WTC11 (cell line): ENCODE data around the gene SHTN1. TPM values are rescaled to one million over a fixed set of nuclear protein-coding genes. Genes with fewer than 3 reads are reported as not detected.

Experiments
- ATAC-seq: fragments of 200-7000 bp; cut with Tn5 transposase; 2 replicates; pipeline ENCODE4 v1.10.0; 2021; ENCODE audit warnings: mild to moderate bottlenecking, moderate library complexity
- CTCF ChIA-PET: fragments of 300-600 bp; sonication (Branson Sonifier 250); formaldehyde crosslinking; loops from one replicate; lab custom pipeline; 2021; ENCODE audit warnings: antibody characterized with exemption; lab: Charles Lee
- POLR2A ChIA-PET: fragments of 350-600 bp; sonication (Branson Sonifier 250); formaldehyde crosslinking; loops from one replicate; lab custom pipeline; 2021; ENCODE audit warnings: antibody characterized with exemption; lab: Charles Lee
- DNase-seq: peaks from one replicate; pipeline ENCODE4 v3.0.0; 2021; ENCODE audit warnings: low spot score
- H3K27ac Mint-ChIP-seq: 2 replicates; pipeline ENCODE4 v1.8.0; 2021; ENCODE audit warnings: mixed read lengths
- H3K27me3 Mint-ChIP-seq: 2 replicates; pipeline ENCODE4 v1.8.0; 2021; ENCODE audit warnings: low read depth, mild to moderate bottlenecking, moderate library complexity, mixed read lengths
- H3K36me3 Mint-ChIP-seq: 2 replicates; pipeline ENCODE4 v1.8.0; 2021; ENCODE audit warnings: mixed read lengths
- H3K4me1 Mint-ChIP-seq: 2 replicates; pipeline ENCODE4 v1.8.0; 2022; ENCODE audit warnings: mixed read lengths
- H3K4me3 Mint-ChIP-seq: 2 replicates; pipeline ENCODE4 v1.8.0; 2021; ENCODE audit warnings: mild to moderate bottlenecking, moderate library complexity, mixed read lengths
- H3K9me3 Mint-ChIP-seq: 2 replicates; pipeline ENCODE4 v1.8.0; 2021; ENCODE audit warnings: mixed read lengths
- ESRRA ChIP-seq: sonication (generic); formaldehyde crosslinking; IDR thresholded peaks from 2 replicates; pipeline ENCODE4 v1.8.1; 2022; ENCODE audit warnings: mild to moderate bottlenecking, missing genetic modification reagents, borderline replicate concordance
- JUN ChIP-seq: sonication (generic); formaldehyde crosslinking; IDR thresholded peaks from 2 replicates; pipeline ENCODE4 v1.8.0; 2023; ENCODE audit warnings: mild to moderate bottlenecking, missing genetic modification reagents
- NFE2L1 ChIP-seq: sonication (generic); formaldehyde crosslinking; IDR thresholded peaks from 2 replicates; pipeline ENCODE4 v1.8.1; 2023; ENCODE audit warnings: missing genetic modification reagents
- OVOL2 ChIP-seq: fragments of 250-450 bp; sonication (Bioruptor Pico); IDR thresholded peaks from 2 replicates; pipeline ENCODE4 v1.9.0; 2021; ENCODE audit warnings: mild to moderate bottlenecking, borderline replicate concordance
- SMAD4 ChIP-seq: sonication (generic); formaldehyde crosslinking; IDR thresholded peaks from 2 replicates; pipeline ENCODE4 v1.8.0; 2022; ENCODE audit warnings: mild to moderate bottlenecking, missing genetic modification reagents
- ZNF232 ChIP-seq: sonication (generic); formaldehyde crosslinking; IDR thresholded peaks from 2 replicates; pipeline ENCODE4 v1.8.0; 2022; ENCODE audit warnings: mild to moderate bottlenecking, missing genetic modification reagents
- ZNF317 ChIP-seq: sonication (generic); formaldehyde crosslinking; IDR thresholded peaks from 2 replicates; pipeline ENCODE4 v1.8.1; 2023; ENCODE audit warnings: low read depth, mild to moderate bottlenecking, moderate library complexity, missing genetic modification reagents, borderline replicate concordance
- total RNA-seq: library from RNA; stranded (reverse); gene quantifications from 3 replicates; pipeline ENCODE4 v1.2.3, GENCODE V29; 2021
- TF ChIP-seq, protein P1 (sequence below): sonication (generic); formaldehyde crosslinking; IDR thresholded peaks from 2 replicates; pipeline ENCODE4 v1.8.0; 2023; ENCODE audit warnings: missing genetic modification reagents, mild to moderate bottlenecking, borderline replicate concordance
- TF ChIP-seq, protein P2 (sequence below): sonication (generic); formaldehyde crosslinking; conservative IDR thresholded peaks from 2 replicates; pipeline ENCODE4 v1.8.1; 2022; ENCODE audit warnings: mild to moderate bottlenecking, missing genetic modification reagents
- TF ChIP-seq, protein P3 (sequence below): sonication (generic); formaldehyde crosslinking; IDR thresholded peaks from 2 replicates; pipeline ENCODE4 v1.8.1; 2023; ENCODE audit warnings: mild to moderate bottlenecking, missing genetic modification reagents, borderline replicate concordance
- TF ChIP-seq, protein P4 (sequence below): fragments of 250-450 bp; sonication (Bioruptor Pico); IDR thresholded peaks from 2 replicates; pipeline ENCODE4 v1.9.0; 2021; ENCODE audit warnings: mild to moderate bottlenecking
- TF ChIP-seq, protein P5 (sequence below): sonication (generic); formaldehyde crosslinking; IDR thresholded peaks from 2 replicates; pipeline ENCODE4 v1.8.1; 2022; ENCODE audit warnings: mild to moderate bottlenecking, moderate library complexity, missing genetic modification reagents
- TF ChIP-seq, protein P6 (sequence below): sonication (generic); formaldehyde crosslinking; IDR thresholded peaks from 2 replicates; pipeline ENCODE4 v1.8.1; 2023; ENCODE audit warnings: mild to moderate bottlenecking, moderate library complexity, missing genetic modification reagents
- TF ChIP-seq, protein P7 (sequence below): fragments of 250-450 bp; sonication (Bioruptor Pico); IDR thresholded peaks from 2 replicates; pipeline ENCODE4 v1.8.0; 2021; ENCODE audit warnings: mild to moderate bottlenecking
- TF ChIP-seq, protein P8 (sequence below): fragments of 250-450 bp; sonication (Bioruptor Pico); IDR thresholded peaks from 2 replicates; pipeline ENCODE4 v1.9.0; 2021; ENCODE audit warnings: mild to moderate bottlenecking

Gene SHTN1
- total RNA-seq, 1 experiment from 2014 or later, result 11.0 TPM

DNA sequence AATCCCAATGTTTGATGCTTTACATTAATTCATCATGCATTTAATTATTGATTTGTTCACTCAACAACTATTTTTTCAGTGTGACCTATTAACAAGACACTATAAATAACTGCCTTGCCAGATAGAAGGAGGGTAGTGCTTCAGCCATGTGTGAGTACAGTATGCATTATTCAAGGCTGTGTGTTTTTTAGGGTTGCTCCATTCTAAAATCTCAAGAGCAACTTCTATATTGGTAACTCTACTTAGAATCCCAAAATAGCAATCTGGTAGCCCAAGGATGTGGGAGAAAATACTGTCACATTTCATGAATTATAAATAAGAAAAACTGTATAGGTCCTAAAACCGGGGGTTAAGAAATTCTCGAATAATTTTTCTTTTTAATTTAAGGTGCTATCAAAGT lies 85.8 kb downstream of the SHTN1 start (continued):
- TF ChIP-seq, protein P1, sequence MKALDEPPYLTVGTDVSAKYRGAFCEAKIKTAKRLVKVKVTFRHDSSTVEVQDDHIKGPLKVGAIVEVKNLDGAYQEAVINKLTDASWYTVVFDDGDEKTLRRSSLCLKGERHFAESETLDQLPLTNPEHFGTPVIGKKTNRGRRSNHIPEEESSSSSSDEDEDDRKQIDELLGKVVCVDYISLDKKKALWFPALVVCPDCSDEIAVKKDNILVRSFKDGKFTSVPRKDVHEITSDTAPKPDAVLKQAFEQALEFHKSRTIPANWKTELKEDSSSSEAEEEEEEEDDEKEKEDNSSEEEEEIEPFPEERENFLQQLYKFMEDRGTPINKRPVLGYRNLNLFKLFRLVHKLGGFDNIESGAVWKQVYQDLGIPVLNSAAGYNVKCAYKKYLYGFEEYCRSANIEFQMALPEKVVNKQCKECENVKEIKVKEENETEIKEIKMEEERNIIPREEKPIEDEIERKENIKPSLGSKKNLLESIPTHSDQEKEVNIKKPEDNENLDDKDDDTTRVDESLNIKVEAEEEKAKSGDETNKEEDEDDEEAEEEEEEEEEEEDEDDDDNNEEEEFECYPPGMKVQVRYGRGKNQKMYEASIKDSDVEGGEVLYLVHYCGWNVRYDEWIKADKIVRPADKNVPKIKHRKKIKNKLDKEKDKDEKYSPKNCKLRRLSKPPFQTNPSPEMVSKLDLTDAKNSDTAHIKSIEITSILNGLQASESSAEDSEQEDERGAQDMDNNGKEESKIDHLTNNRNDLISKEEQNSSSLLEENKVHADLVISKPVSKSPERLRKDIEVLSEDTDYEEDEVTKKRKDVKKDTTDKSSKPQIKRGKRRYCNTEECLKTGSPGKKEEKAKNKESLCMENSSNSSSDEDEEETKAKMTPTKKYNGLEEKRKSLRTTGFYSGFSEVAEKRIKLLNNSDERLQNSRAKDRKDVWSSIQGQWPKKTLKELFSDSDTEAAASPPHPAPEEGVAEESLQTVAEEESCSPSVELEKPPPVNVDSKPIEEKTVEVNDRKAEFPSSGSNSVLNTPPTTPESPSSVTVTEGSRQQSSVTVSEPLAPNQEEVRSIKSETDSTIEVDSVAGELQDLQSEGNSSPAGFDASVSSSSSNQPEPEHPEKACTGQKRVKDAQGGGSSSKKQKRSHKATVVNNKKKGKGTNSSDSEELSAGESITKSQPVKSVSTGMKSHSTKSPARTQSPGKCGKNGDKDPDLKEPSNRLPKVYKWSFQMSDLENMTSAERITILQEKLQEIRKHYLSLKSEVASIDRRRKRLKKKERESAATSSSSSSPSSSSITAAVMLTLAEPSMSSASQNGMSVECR (CRISPR knock-in tag), result no peak
- TF ChIP-seq, protein P2, sequence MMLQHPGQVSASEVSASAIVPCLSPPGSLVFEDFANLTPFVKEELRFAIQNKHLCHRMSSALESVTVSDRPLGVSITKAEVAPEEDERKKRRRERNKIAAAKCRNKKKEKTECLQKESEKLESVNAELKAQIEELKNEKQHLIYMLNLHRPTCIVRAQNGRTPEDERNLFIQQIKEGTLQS (CRISPR knock-in tag), result no peak

DNA sequence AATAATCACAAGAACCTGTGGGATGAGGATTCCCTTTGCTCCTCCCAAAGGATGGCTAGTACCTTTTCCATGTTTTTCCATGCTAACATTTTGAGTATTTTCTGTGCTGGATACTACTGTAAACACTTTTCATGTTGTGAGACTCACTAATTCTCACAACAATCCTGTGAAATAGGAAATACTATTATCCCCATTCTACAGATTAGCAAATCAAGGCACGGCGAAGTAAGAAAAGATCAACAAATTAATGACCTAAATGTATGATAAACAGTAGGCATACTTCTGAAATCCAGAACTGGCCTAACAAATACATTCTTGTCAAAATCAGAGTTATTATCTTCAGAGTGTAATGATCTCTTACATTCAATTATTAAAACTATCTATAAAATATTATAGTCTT lies 86.4 kb downstream of the SHTN1 start:
- Mint-ChIP-seq H3K27me3 (no peaks in the 10 kb centered on the region), H3K36me3 (peaks cover 2% of the 10 kb centered on the region; the same call in 1 of the 2 replicates), H3K4me1 (peaks cover 18% of the 10 kb centered on the region), H3K9me3 (no peaks in the 10 kb centered on the region), H3K4me3 (no peak overlapping the region), H3K27ac (no peak overlapping the region)
- DNase-seq (no peak), ATAC-seq (no peak)
- ChIA-PET CTCF (no interaction called here), POLR2A (no interaction called here)
- TF ChIP-seq, protein P3, sequence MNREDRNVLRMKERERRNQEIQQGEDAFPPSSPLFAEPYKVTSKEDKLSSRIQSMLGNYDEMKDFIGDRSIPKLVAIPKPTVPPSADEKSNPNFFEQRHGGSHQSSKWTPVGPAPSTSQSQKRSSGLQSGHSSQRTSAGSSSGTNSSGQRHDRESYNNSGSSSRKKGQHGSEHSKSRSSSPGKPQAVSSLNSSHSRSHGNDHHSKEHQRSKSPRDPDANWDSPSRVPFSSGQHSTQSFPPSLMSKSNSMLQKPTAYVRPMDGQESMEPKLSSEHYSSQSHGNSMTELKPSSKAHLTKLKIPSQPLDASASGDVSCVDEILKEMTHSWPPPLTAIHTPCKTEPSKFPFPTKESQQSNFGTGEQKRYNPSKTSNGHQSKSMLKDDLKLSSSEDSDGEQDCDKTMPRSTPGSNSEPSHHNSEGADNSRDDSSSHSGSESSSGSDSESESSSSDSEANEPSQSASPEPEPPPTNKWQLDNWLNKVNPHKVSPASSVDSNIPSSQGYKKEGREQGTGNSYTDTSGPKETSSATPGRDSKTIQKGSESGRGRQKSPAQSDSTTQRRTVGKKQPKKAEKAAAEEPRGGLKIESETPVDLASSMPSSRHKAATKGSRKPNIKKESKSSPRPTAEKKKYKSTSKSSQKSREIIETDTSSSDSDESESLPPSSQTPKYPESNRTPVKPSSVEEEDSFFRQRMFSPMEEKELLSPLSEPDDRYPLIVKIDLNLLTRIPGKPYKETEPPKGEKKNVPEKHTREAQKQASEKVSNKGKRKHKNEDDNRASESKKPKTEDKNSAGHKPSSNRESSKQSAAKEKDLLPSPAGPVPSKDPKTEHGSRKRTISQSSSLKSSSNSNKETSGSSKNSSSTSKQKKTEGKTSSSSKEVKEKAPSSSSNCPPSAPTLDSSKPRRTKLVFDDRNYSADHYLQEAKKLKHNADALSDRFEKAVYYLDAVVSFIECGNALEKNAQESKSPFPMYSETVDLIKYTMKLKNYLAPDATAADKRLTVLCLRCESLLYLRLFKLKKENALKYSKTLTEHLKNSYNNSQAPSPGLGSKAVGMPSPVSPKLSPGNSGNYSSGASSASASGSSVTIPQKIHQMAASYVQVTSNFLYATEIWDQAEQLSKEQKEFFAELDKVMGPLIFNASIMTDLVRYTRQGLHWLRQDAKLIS (CRISPR knock-in tag), result no peak
- no peak for TF ChIP-seq ZNF317 (CRISPR knock-in tag)
- TF ChIP-seq, protein P4, sequence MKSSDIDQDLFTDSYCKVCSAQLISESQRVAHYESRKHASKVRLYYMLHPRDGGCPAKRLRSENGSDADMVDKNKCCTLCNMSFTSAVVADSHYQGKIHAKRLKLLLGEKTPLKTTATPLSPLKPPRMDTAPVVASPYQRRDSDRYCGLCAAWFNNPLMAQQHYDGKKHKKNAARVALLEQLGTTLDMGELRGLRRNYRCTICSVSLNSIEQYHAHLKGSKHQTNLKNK (CRISPR knock-in tag), result no peak
- no peak for TF ChIP-seq NFE2L1 (CRISPR knock-in tag)

DNA sequence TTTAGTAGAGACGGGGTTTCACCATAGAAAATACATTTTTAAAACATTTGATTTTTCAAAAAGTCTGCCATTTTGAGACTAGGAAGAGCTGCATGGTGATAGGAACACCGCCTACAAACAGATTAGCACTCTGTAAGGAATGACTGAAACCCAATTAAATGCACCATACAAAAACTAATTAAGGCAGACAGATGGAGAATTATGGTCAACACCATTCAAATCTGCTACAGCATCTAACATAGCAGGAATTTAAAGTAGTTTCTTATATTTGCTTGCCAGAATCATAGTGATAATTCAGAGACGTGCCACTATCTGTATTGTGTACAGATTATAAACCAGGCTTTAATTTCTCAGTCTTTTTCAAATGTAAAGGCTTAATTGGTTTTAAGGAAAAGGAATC lies 87.5 kb downstream of the SHTN1 start:
- ChIA-PET CTCF (interaction anchor here (0.8 kb wide), 1 partner anchor 29 kb away, joined by 3 read pairs; no protein-coding TSS in a partner anchor), POLR2A (no interaction called here)
- H3K27ac Mint-ChIP-seq, result no peak overlapping the region
- no peak overlapping the region for H3K4me3 Mint-ChIP-seq
- H3K27me3 Mint-ChIP-seq, result no peaks in the 10 kb centered on the region
- peaks cover 2% of the 10 kb centered on the region; the same call in 1 of the 2 replicates for H3K36me3 Mint-ChIP-seq
- H3K4me1 Mint-ChIP-seq, result peaks cover 18% of the 10 kb centered on the region
- H3K9me3 Mint-ChIP-seq, result no peaks in the 10 kb centered on the region
- DNase-seq, result no peak
- no peak for ATAC-seq
- TF ChIP-seq, protein P5, sequence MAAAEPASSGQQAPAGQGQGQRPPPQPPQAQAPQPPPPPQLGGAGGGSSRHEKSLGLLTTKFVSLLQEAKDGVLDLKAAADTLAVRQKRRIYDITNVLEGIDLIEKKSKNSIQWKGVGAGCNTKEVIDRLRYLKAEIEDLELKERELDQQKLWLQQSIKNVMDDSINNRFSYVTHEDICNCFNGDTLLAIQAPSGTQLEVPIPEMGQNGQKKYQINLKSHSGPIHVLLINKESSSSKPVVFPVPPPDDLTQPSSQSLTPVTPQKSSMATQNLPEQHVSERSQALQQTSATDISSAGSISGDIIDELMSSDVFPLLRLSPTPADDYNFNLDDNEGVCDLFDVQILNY (CRISPR knock-in tag), result no peak
- TF ChIP-seq, protein P6, sequence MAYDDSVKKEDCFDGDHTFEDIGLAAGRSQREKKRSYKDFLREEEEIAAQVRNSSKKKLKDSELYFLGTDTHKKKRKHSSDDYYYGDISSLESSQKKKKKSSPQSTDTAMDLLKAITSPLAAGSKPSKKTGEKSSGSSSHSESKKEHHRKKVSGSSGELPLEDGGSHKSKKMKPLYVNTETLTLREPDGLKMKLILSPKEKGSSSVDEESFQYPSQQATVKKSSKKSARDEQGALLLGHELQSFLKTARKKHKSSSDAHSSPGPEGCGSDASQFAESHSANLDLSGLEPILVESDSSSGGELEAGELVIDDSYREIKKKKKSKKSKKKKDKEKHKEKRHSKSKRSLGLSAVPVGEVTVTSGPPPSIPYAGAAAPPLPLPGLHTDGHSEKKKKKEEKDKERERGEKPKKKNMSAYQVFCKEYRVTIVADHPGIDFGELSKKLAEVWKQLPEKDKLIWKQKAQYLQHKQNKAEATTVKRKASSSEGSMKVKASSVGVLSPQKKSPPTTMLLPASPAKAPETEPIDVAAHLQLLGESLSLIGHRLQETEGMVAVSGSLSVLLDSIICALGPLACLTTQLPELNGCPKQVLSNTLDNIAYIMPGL (CRISPR knock-in tag), result no peak
- TF ChIP-seq, protein P7, sequence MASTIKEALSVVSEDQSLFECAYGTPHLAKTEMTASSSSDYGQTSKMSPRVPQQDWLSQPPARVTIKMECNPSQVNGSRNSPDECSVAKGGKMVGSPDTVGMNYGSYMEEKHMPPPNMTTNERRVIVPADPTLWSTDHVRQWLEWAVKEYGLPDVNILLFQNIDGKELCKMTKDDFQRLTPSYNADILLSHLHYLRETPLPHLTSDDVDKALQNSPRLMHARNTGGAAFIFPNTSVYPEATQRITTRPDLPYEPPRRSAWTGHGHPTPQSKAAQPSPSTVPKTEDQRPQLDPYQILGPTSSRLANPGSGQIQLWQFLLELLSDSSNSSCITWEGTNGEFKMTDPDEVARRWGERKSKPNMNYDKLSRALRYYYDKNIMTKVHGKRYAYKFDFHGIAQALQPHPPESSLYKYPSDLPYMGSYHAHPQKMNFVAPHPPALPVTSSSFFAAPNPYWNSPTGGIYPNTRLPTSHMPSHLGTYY (CRISPR knock-in tag), result no peak
- TF ChIP-seq SMAD4 (CRISPR knock-in tag) (no peak), ZNF317 (CRISPR knock-in tag) (no peak), OVOL2 (CRISPR knock-in tag) (no peak), JUN (CRISPR knock-in tag) (no peak), ESRRA (CRISPR knock-in tag) (no peak), ZNF232 (CRISPR knock-in tag) (no peak)
- TF ChIP-seq, protein P8, sequence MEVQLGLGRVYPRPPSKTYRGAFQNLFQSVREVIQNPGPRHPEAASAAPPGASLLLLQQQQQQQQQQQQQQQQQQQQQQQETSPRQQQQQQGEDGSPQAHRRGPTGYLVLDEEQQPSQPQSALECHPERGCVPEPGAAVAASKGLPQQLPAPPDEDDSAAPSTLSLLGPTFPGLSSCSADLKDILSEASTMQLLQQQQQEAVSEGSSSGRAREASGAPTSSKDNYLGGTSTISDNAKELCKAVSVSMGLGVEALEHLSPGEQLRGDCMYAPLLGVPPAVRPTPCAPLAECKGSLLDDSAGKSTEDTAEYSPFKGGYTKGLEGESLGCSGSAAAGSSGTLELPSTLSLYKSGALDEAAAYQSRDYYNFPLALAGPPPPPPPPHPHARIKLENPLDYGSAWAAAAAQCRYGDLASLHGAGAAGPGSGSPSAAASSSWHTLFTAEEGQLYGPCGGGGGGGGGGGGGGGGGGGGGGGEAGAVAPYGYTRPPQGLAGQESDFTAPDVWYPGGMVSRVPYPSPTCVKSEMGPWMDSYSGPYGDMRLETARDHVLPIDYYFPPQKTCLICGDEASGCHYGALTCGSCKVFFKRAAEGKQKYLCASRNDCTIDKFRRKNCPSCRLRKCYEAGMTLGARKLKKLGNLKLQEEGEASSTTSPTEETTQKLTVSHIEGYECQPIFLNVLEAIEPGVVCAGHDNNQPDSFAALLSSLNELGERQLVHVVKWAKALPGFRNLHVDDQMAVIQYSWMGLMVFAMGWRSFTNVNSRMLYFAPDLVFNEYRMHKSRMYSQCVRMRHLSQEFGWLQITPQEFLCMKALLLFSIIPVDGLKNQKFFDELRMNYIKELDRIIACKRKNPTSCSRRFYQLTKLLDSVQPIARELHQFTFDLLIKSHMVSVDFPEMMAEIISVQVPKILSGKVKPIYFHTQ (CRISPR knock-in tag), result no peak
